GM23338 (cell line): ENCODE measurements around the gene OXER1. TPM values are rescaled to one million over a fixed set of nuclear protein-coding genes. Genes with fewer than 3 reads are reported as not detected.

ENCODE experiments used
- ATAC-seq: fragments of 200-7000 bp; cut with Tn5 transposase; 3 replicates; pipeline ENCODE4 v1.9.1; 2020
- DNase-seq: peaks from one replicate; pipeline ENCODE4 v3.0.0-alpha.2; 2015; ENCODE audit warnings: low spot score
- H2AFZ ChIP-seq: fragments of 200-600 bp; sonication (generic); 2 replicates; pipeline ENCODE4 v1.8.0; 2016; ENCODE audit warnings: antibody characterized with exemption, mild to moderate bottlenecking, moderate library complexity
- H3F3A ChIP-seq: fragments of 200-600 bp; sonication (generic); replicated peaks from 2 replicates; pipeline ENCODE4 v1.8.0; 2017; ENCODE audit warnings: antibody characterized with exemption, mixed run types, low read depth
- H3K27ac ChIP-seq: fragments of 200-600 bp; sonication (generic); 2 replicates; pipeline ENCODE4 v1.6.1; 2016; ENCODE audit warnings: low read depth
- H3K27me3 ChIP-seq: fragments of 200-600 bp; sonication (generic); 2 replicates; pipeline ENCODE4 v1.8.0; 2016; ENCODE audit warnings: mild to moderate bottlenecking, mixed run types, moderate library complexity; ENCODE audit not compliant: insufficient read depth
- H3K36me3 ChIP-seq: fragments of 200-600 bp; sonication (generic); 2 replicates; pipeline ENCODE4 v1.8.0; 2016; ENCODE audit warnings: mild to moderate bottlenecking; ENCODE audit not compliant: insufficient read depth
- H3K4me1 ChIP-seq: fragments of 200-600 bp; sonication (generic); 2 replicates; pipeline ENCODE4 v1.8.0; 2016; ENCODE audit warnings: mild to moderate bottlenecking, moderate library complexity; ENCODE audit not compliant: insufficient read depth
- H3K4me2 ChIP-seq: fragments of 200-600 bp; sonication (generic); 2 replicates; pipeline ENCODE4 v1.7.1; 2017; ENCODE audit warnings: mixed run types
- H3K4me3 ChIP-seq: fragments of 200-600 bp; sonication (generic); 2 replicates; pipeline ENCODE4 v1.6.1; 2016; ENCODE audit warnings: mixed run types
- H3K79me2 ChIP-seq: fragments of 200-600 bp; sonication (generic); replicated peaks from 2 replicates; pipeline ENCODE4 v1.8.0; 2017; ENCODE audit warnings: mild to moderate bottlenecking; ENCODE audit not compliant: insufficient read depth
- H3K9me2 ChIP-seq: fragments of 200-600 bp; sonication (generic); 2 replicates; pipeline ENCODE4 v1.8.0; 2017; ENCODE audit not compliant: insufficient read depth
- H4K20me1 ChIP-seq: fragments of 200-600 bp; sonication (generic); replicated peaks from 2 replicates; pipeline ENCODE4 v1.8.0; 2017; ENCODE audit warnings: mild to moderate bottlenecking; ENCODE audit not compliant: insufficient read depth
- H3K27ac Mint-ChIP-seq: 2 replicates; pipeline ENCODE4 v1.8.0; 2020; ENCODE audit warnings: inconsistent platforms, mild to moderate bottlenecking, moderate library complexity, mixed read lengths
- H3K27me3 Mint-ChIP-seq: 3 replicates; pipeline ENCODE4 v1.8.0; 2022; ENCODE audit warnings: low read depth, mild to moderate bottlenecking, moderate library complexity, mixed read lengths, inconsistent platforms; ENCODE audit not compliant: insufficient read depth, poor library complexity
- H3K36me3 Mint-ChIP-seq: 3 replicates; pipeline ENCODE4 v1.8.0; 2021; ENCODE audit warnings: low read depth, mild to moderate bottlenecking, inconsistent platforms, moderate library complexity, mixed read lengths
- H3K4me1 Mint-ChIP-seq: 3 replicates; pipeline ENCODE4 v1.8.0; 2020; ENCODE audit warnings: mild to moderate bottlenecking, inconsistent platforms, mixed read lengths
- H3K4me3 Mint-ChIP-seq: 3 replicates; pipeline ENCODE4 v1.8.0; 2021; ENCODE audit warnings: moderate library complexity, mild to moderate bottlenecking, inconsistent platforms, mixed read lengths
- H3K9me3 Mint-ChIP-seq: 3 replicates; pipeline ENCODE4 v1.8.0; 2020; ENCODE audit warnings: moderate library complexity, mild to moderate bottlenecking, inconsistent platforms, mixed read lengths
- EZH2 ChIP-seq: fragments of 200-600 bp; sonication (generic); IDR thresholded peaks from one replicate; pipeline ENCODE4 v1.8.0; 2017; ENCODE audit warnings: antibody characterized with exemption, mild to moderate bottlenecking, low read depth; ENCODE audit not compliant: unreplicated experiment
- JUNB ChIP-seq: IDR thresholded peaks from one replicate; pipeline ENCODE4 v1.6.1; 2016; ENCODE audit warnings: antibody characterized with exemption; ENCODE audit not compliant: unreplicated experiment
- POLR2AphosphoS5 ChIP-seq: IDR thresholded peaks from 2 replicates; pipeline ENCODE4 v1.6.1; 2016; ENCODE audit warnings: antibody characterized with exemption, low read depth
- ZNF331 ChIP-seq: fragments of 250-450 bp; sonication (Bioruptor Pico); IDR thresholded peaks from 2 replicates; pipeline ENCODE4 v1.5.0; 2020; ENCODE audit warnings: low read depth, mild to moderate bottlenecking, moderate library complexity
- polyA plus RNA-seq: library from polyadenylated mRNA; unstranded; fragments of >200 nt; fragmentation: Nextera tagmentation; extraction: Ambion mirVana; gene quantifications from 2 replicates; pipeline ENCODE4 v1.2.1, GENCODE V29; 2016
- total RNA-seq: library from RNA; depleted of rRNA; stranded (reverse); fragments of >200 nt; shearing (Covaris generic); gene quantifications from 2 replicates; pipeline ENCODE4 v1.2.3, GENCODE V29; 2014
- TF ChIP-seq, protein P1 (sequence below): fragments of 250-450 bp; sonication (Bioruptor Pico); IDR thresholded peaks from 2 replicates; pipeline ENCODE4 v1.5.0; 2020; ENCODE audit warnings: mild to moderate bottlenecking, moderate library complexity

The OXER1 gene
- total and polyA plus RNA-seq, 2 experiments from 2014 or later = 0.69 to 1.5 TPM

DNA sequence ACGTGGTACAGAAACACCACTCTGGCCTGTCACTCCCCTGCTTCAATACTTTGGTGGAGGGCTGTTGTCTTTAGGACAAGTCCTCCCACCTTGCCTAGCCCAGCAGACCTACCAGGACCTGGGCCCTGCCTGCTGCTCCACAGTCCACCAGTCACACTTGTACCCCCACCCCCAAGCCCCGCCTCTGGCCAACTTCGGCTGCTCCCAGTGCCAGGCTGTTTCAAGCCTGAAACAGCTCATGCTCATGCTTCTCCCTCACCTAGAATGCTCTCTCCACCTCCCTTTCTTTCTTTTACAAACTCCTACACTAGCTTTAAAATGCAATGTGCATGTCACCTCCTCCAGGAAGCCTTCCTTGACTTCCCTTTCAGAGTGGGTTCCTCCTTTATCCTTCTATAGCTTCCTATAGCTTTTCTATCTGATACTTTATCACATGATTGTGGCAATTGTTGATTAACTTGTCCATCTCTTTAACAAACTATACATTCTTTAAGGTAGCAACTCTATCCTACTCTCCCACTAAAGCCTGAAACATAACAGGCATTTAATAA lies 4.8 kb upstream of the OXER1 start (continued):
- TF ChIP-seq POLR2AphosphoS5 (no peak), JUNB (no peak), EZH2 (no peak)
- TF ChIP-seq, protein P1, sequence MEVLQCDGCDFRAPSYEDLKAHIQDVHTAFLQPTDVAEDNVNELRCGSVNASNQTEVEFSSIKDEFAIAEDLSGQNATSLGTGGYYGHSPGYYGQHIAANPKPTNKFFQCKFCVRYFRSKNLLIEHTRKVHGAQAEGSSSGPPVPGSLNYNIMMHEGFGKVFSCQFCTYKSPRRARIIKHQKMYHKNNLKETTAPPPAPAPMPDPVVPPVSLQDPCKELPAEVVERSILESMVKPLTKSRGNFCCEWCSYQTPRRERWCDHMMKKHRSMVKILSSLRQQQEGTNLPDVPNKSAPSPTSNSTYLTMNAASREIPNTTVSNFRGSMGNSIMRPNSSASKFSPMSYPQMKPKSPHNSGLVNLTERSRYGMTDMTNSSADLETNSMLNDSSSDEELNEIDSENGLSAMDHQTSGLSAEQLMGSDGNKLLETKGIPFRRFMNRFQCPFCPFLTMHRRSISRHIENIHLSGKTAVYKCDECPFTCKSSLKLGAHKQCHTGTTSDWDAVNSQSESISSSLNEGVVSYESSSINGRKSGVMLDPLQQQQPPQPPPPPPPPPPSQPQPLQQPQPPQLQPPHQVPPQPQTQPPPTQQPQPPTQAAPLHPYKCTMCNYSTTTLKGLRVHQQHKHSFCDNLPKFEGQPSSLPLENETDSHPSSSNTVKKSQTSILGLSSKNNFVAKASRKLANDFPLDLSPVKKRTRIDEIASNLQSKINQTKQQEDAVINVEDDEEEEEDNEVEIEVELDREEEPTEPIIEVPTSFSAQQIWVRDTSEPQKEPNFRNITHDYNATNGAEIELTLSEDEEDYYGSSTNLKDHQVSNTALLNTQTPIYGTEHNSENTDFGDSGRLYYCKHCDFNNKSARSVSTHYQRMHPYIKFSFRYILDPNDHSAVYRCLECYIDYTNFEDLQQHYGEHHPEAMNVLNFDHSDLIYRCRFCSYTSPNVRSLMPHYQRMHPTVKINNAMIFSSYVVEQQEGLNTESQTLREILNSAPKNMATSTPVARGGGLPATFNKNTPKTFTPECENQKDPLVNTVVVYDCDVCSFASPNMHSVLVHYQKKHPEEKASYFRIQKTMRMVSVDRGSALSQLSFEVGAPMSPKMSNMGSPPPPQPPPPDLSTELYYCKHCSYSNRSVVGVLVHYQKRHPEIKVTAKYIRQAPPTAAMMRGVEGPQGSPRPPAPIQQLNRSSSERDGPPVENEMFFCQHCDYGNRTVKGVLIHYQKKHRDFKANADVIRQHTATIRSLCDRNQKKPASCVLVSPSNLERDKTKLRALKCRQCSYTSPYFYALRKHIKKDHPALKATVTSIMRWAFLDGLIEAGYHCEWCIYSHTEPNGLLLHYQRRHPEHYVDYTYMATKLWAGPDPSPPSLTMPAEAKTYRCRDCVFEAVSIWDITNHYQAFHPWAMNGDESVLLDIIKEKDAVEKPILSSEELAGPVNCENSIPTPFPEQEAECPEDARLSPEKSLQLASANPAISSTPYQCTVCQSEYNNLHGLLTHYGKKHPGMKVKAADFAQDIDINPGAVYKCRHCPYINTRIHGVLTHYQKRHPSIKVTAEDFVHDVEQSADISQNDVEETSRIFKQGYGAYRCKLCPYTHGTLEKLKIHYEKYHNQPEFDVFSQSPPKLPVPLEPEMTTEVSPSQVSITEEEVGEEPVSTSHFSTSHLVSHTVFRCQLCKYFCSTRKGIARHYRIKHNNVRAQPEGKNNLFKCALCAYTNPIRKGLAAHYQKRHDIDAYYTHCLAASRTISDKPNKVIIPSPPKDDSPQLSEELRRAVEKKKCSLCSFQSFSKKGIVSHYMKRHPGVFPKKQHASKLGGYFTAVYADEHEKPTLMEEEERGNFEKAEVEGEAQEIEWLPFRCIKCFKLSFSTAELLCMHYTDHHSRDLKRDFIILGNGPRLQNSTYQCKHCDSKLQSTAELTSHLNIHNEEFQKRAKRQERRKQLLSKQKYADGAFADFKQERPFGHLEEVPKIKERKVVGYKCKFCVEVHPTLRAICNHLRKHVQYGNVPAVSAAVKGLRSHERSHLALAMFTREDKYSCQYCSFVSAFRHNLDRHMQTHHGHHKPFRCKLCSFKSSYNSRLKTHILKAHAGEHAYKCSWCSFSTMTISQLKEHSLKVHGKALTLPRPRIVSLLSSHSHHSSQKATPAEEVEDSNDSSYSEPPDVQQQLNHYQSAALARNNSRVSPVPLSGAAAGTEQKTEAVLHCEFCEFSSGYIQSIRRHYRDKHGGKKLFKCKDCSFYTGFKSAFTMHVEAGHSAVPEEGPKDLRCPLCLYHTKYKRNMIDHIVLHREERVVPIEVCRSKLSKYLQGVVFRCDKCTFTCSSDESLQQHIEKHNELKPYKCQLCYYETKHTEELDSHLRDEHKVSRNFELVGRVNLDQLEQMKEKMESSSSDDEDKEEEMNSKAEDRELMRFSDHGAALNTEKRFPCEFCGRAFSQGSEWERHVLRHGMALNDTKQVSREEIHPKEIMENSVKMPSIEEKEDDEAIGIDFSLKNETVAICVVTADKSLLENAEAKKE (CRISPR knock-in tag) = no peak

DNA sequence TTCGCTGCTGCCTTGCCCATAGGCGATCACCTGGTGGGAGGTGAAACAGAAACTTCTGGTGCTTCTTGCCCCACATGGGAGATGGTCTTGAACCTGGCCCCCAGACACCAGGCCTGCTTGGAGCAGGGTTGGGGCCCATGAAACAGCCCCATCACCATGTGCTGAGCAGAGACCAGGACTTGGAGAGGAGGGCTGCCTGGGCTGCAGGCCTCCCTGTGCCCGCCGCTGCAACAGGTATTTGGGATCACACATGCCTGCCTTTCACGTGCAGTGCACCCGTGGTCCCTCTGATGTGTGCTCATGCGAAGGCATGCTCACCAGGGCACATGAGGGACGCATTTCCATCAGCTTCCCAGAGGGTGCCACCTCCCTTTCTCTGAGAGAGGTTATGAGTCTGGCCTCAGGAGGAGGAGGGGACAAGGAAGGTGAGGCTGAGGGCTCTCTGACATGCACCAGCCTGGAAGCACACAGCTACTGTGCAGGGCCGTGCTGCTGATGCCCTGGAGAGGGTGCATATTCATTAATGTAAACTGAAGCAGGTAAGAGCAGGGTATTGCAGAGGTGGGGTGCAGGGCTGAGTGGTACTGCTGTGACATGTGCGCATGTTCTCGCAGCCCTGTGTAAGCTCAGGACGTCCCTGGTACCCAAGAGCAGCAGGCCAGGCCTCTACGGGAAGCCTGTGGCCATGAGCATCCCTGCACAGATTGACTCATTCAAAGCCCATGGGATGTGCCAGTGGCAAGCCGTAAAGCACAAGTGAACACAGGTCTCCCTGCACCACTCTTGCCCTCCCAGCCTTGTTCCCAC lies 4.2 kb upstream of the OXER1 start:
- Histone ChIP-seq H3K4me1 (peaks cover 5% of the 10 kb centered on the region; the same call in 1 of the 2 replicates), H3K9me2 (no peaks in the 10 kb centered on the region), H3K4me2 (no peak overlapping the region), H4K20me1 (no peaks in the 10 kb centered on the region), H3K4me3 (no peak overlapping the region), H3K27me3 (no peaks in the 10 kb centered on the region), H3K79me2 (no peaks in the 10 kb centered on the region), H3K27ac (no peak overlapping the region), H3K36me3 (no peaks in the 10 kb centered on the region), H2AFZ (no peak overlapping the region), H3F3A (no peaks in the 10 kb centered on the region)
- H3K27ac Mint-ChIP-seq = 0 out of 2 replicates have a peak overlapping the region, but pooled peaks have one; percentile 13
- H3K9me3 Mint-ChIP-seq = no peaks in the 10 kb centered on the region
- H3K4me1 Mint-ChIP-seq = peaks cover 15% of the 10 kb centered on the region
- TF ChIP-seq POLR2AphosphoS5 (no peak), ZNF331 (CRISPR knock-in tag) (no peak), EZH2 (no peak)
- peaks cover 2% of the 10 kb centered on the region; the same call in 2 of the 3 replicates for H3K36me3 Mint-ChIP-seq
- peaks cover 6% of the 10 kb centered on the region for H3K27me3 Mint-ChIP-seq
- ATAC-seq (no peak), DNase-seq (no peak)
- H3K4me3 Mint-ChIP-seq = no peak overlapping the region
